Urothelium cell line (cell line): ENCODE results near the gene OSGIN1.
A peak's percentile ranks its signal among the peaks of the same experiment; 100 is the strongest.

Source experiments
- DNase-seq: peaks from one replicate; pipeline ENCODE4 v3.0.0; 2011; ENCODE audit warnings: low spot score, mixed read lengths
- FAIRE-seq: peaks from 2 replicates; lab custom pipeline; 2011; peaks lifted over from hg19 to GRCh38; lab: Jason Lieb, UNC

Gene OSGIN1

DNA sequence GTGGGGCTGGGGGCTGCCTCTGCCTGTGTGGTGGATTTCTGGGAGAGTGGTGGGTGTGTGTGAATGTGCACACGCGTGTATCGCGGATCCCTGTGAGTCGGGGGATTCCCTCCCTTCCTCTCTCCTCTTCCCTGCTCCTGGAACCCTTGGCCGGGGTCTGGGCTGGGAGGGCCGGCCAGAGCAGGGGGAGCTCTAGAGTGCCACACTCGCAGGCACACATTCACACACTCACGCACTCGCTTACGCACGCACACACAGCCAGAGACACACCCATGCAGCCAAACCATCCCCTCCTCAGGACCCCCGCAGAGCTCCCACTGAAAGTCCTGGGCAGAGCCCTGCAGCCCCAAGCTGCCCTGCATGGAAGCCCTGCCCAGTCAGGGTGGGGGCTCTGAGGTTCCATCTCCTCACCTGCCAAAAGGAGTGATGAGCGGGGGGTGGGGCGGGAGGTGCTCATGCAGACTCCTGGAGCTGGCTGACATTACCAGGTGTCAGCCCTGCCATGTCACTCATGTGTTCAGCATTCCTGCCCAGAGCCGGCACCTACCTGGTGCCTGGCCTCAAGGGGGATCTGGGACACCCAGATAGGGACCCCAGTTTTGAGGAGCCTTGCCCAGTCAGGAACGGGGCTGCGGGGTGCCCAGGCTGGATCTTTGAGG, 16.9 kb downstream of the OSGIN1 start:
- no peak for DNase-seq
- no peak for FAIRE-seq

- DNase-seq (no peak), FAIRE-seq (no peak)
These were observed 17.4 kb downstream of the OSGIN1 start for GRCh38 chr16:83970430-83970815.

DNA sequence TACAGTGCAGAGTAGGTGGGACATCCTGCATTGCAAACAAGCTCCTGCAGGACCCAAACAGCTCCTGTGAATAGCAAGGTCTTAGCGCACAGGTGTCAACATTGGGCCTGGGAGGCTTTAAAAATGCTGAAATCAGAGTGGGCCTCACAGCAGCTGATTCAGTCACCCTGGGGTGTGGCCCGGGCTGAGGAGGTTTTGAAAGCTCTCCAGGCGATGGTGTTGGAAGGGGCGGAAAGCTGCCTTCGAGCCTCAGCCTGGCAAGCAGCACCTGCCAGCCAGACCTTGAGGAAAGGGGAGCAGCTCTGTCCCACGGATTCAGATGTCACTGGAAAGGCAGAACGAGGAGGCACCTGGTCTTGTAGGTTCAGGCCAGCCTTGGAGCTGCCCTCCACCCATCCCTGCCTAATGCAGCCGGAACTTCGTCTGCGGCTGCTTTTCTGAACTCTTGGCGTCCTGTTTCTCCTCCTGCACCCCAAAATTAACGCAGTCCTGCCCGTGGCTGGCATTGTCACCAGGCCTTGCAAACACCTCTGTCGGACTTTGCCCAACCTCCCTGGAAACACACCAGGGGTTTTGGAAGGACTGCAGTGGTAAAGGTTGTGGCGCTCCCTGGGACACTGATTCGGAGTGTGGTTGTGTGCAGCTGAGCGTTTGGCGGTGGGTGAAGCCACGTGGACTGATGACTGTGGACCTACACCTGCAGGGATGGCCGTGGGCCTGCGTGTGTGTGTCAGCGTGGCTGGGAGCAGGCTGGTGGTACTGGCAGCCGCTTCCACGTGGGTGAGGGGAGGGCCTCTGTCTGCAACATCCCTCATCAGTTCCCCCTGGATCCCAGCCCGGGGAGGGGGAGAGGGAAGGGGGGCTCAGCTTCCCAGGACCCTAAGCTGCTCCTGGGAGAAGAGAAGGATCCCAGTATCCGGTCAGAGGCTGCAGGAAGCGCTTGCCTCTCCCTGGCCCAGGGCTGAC, 18.4 kb downstream of the OSGIN1 start:
- DNase-seq (no peak), FAIRE-seq (no peak)

- DNase-seq (no peak), FAIRE-seq (no peak)
These were observed 19.4 kb downstream of the OSGIN1 start for GRCh38 chr16:83972256-83973008.

DNA sequence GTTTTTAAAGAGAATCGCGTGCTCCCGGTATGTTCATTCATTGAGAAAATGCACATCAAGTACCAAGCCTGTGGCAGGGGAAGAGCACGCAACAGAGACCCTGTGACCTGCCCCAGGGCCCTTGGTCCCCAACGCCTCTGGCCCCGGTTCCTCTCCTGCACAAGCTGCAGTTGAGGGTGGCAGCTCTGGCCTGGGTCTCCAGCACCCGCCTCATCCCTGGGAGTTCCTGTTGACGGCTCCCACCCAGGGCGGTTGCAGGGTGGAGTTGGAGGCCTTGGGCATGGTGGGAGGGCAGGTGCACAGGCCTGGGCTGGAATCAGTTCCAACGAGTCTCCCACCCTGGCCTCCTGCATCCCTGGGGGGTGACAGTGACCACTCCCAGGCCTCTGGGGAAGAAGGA, 20.0 kb downstream of the OSGIN1 start:
- no peak for FAIRE-seq
- DNase-seq: no peak

DNA sequence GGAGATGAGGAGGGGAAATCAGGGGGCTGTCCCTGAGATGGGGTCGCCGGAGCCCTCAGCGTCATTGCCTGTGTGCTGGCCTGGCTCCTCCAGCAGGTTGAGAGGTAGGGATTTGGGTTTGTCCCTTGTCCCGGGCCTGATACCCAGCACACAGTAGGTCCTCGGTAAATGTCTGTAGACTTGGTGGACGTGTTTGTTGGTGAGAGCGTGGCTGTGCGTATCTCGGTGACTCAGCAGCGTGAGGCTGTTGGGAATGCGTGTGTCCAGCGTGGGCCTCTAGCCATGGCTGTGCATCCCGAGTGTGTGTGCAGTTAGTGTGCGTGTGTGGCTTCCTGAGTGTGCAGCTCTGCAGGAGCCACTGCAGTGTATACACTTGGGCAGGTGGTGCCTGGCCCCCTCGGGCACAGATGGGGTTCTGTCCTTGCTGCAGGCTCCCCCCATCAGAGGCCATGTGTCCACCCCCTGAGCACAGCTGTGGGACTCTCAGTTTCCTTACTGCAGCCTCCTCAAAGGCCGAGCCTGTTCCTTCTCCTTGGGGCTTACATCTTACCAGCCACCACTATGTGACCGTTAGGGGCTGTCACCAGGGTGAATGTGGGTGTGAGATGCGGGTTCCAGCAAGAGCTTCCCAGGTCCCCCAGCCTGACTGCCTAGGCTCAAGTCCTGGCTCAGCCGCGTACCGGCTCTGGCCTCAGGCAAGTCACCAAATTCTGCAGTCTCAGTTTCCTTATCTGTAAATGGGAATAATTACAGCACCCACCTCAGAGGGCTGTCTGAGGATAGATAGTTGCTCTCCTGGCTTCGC, 20.7 kb downstream of the OSGIN1 start:
- FAIRE-seq (no peak), DNase-seq (no peak)

DNA sequence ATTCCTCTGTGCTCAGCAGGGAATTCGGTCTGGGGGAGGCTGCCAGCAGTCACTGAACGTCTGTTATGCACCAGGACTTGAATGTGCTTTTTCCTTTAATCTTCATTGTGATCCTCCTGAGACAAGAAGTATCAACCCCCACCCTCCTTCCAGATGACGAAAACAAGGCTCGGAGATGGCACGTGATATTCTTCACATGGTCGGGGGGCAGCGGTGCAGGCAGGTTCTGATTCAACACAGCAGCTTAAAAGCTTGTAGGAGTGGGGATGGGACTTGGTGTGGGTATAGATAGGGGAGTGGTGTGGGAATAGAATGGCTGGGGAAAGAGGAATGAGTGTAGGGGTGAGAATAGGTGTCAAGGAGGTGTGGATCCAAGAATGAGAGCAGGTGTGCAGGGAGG, 21.4 kb downstream of the OSGIN1 start:
- DNase-seq (no peak), FAIRE-seq (no peak)

DNA sequence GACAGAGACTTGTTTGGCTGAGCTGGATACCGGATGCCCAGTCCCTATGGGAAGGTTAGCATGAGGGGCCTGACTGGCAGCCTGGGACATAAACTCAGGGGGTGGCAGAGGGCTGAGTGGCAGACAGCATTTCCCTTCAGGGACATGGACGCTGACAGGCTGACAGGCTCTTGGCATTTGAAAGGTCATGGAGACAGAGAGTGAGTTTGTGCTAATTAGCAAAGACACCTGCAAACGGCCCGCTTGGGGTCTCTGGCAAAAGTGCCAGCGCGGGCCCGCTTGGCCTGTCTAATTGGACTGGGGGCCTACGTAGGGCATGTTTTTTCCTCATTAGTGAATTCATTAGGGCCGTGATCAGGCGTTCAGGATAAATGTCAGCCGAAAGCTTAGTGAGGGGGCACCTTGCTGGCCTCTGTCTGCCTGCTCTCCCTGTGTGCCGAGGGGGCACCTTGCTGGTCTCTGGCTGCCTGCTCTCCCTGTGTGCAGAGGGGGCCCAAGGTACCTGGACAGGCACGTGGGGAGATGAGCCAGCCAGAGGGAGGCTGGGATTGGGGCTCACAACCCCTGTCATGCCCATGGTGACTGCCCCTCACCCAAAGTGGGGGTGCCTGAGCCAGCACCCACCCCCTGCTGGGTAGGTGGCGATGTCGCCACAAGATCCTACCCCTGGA, 22.7 kb downstream of the OSGIN1 start:
- no peak for FAIRE-seq
- no peak for DNase-seq

DNA sequence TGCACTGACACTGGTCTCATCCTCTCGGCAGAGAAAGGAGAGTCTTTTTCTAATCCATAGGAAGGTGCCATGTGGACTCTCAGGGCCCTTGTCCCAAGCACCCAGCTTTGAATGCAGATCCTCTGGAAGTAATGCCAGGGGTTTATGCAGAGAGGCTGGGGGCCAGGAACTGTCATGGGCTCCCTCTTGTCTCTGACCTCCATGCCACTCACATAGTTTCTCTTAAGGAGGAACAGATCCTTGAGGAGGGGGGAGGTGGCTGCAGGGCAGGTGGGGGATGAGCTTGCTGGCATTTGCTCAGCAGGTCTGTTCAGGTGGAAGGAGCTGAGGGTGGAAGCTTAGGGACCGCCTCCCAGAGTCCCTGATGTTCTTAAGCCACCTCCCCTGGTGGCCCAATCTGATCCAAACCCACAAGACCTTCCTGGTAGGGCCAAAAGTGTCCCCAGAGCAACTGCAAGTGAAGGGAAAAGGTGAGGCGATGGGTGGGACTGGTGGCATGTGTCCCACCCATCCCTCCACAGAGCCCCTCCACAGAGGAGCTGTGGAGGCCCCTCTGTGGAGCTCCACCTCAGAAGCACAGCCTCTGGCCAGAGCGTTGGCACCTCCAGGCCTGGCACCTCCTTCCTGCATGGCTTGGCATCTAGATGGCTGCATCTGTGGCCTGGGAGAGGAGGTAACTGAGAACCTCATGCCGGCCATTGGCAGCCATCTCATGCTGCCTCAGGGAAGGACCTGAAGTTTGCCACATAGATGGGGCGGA, 24.2 kb downstream of the OSGIN1 start:
- DNase-seq (no peak), FAIRE-seq (no peak)

GRCh38 chr16:83978401-83978904, 25.4 kb downstream of the OSGIN1 start:
- DNase-seq: no peak
- FAIRE-seq: no peak

- no peak for FAIRE-seq
These were observed 26.4 kb downstream of the OSGIN1 start for GRCh38 chr16:83979441-83979840.

GRCh38 chr16:83980794-83981193, 27.8 kb downstream of the OSGIN1 start:
- no peak for FAIRE-seq
- no peak for DNase-seq

More at GRCh38 chr16:83979441-83979840, 26.4 kb downstream of the OSGIN1 start:
- DNase-seq: no peak

GRCh38 chr16:83981799-83982198, 28.8 kb downstream of the OSGIN1 start:
- FAIRE-seq (no peak), DNase-seq (no peak)

DNA sequence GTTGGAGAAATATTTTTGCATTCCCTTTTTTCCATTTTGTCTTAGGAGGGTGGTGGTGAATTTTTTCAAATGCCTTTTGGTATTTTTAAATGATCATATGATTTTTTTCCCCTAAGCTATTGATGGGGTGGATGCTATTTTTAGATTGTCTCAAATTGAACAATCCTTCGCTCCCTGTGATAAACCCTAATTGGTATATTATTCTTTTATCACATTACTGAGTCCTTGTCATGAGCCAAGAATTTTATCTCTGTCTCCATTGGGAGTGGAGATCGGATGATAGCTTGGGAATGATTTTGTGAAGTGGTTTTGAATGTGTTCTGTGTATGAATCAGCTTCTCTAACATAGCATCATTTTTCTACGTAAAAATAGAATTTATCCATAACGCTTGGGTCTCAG, 30.5 kb downstream of the OSGIN1 start:
- no peak for FAIRE-seq

DNA sequence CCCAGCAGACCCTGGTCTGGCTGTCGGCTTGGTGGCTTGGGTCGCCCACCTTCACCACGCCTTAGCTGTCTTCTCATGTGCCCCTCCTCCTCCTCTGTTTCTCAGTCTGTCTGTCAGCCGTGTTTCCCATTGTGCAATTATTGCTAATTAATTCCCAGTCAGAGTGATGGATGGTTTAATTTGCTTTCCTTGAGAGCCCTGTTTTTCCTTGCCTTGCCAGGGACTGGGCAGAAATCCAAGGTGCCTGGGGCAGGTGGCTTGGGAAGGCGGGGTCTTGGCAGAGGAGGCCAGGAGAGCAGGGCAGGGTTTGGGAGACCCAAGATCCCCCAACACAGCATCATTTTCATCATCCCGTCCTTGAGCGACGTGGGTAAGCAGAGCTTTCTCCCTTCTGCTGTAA, 36.3 kb downstream of the OSGIN1 start:
- no peak for DNase-seq

More for the DNA sequence above, 30.5 kb downstream of the OSGIN1 start:
- no peak for DNase-seq

DNA sequence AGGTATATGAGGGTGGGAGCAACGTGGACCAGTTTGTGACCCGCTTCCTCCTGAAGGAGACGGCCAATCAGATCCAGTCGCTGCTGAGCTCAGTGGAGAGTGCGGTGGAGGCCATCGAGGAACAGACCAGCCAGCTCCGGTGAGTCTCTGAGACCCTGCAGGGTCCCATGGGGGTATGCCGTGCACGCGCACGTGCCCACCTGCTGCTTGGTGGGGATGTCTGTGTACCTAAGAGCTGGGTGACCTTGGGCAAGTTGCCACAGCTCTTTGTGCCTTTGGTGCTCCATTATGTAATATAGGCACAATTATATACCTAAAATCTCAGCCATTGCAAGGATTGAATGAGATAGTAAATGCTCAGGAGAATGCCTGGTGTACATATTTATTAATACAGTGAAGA, 37.5 kb downstream of the OSGIN1 start:
- FAIRE-seq (no peak), DNase-seq (no peak)

More for the DNA sequence above, 36.3 kb downstream of the OSGIN1 start:
- no peak for FAIRE-seq

DNA sequence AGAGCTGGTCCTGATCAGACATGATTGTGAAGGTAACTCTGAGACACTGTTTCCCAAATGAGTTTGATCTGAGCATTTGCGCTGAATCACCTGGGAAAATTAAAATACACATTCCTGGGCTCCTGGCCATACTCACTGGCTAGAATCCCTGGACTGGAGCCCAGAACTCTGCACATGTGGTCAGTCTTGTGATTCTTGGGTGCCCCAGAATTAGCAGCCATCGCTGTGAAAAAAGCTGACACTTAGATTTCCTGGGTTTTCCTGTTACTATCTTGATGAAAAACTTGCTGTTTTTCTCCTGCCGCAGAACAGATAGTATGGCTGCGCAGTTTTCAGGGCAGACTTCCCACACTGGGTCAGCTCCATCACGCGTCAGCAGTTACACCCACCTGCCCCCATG, 39.6 kb downstream of the OSGIN1 start:
- no peak for DNase-seq
- FAIRE-seq: no peak

DNA sequence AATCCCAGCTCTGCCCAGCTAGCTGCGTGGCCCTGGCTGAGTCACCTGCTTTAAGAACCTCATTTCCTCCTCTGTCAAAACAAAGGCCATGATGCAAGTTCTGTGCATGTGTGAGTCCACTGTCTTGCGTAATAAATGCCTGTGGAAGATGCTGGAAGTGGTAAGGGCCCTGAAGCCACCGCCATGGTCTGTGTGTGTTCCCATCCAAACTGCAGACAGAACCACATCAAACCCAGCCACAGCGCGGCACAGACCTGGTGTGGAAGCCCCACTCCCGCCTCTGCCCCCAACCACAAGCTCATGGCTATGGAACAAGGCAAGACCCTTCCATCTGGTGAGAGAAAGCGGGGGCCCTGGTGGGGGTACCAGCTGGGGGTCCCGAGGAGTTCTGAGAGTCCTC, 41.0 kb downstream of the OSGIN1 start:
- DNase-seq: peak; percentile 60
- no peak for FAIRE-seq

- no peak for FAIRE-seq
- DNase-seq: no peak
These were observed 41.7 kb downstream of the OSGIN1 start for GRCh38 chr16:83994703-83995102.
